Large intestine (tissue), 3 donors: ENCODE data around the gene KIF19. TPM values are rescaled to one million over a fixed set of nuclear protein-coding genes. Genes with fewer than 3 reads are reported as not detected.

Source experiments
- DNase-seq, 2 donors: peaks; one replicate each; pipeline versions ENCODE4 v3.0.0 to v3.0.0-alpha.2; 2013
- H3K27ac ChIP-seq: one replicate; pipeline ENCODE4 v1.5.1; 2013; ENCODE audit warnings: low read length
- H3K27me3 ChIP-seq: 2 replicates; pipeline ENCODE4 v1.6.1; 2013; ENCODE audit warnings: low read length; ENCODE audit not compliant: control insufficient read depth, insufficient read depth
- H3K36me3 ChIP-seq: 2 replicates; pipeline ENCODE4 v1.6.1; 2013; ENCODE audit warnings: low read length; ENCODE audit not compliant: control insufficient read depth, insufficient read depth
- H3K4me1 ChIP-seq: one replicate; pipeline ENCODE4 v1.6.1; 2013; ENCODE audit warnings: low read length; ENCODE audit not compliant: control insufficient read depth, insufficient read depth
- H3K4me3 ChIP-seq: one replicate; pipeline ENCODE4 v1.5.1; 2013; ENCODE audit warnings: low read length
- H3K9me3 ChIP-seq: one replicate; pipeline ENCODE4 v1.6.1; 2013; ENCODE audit warnings: mild to moderate bottlenecking, low read depth, low read length, moderate library complexity; ENCODE audit not compliant: control insufficient read depth
- WGBS: methylation state at CpG from one replicate; pipeline ENCODE4 v1.1.5; 2013; ENCODE audit warnings: low lambda C conversion rate; ENCODE audit not compliant: insufficient coverage; 5-methylcytosine and 5-hydroxymethylcytosine counted together
- polyA plus RNA-seq: library from polyadenylated mRNA; unstranded; fragments of 120-200 nt; gene quantifications from one replicate; pipeline ENCODE4 v1.2.1, GENCODE V29; 2013

KIF19 gene
- polyA plus RNA-seq, 1 donor = 5.7 TPM

GRCh38 chr17:74351552-74352210 lies 25.7 kb downstream of the KIF19 start:
- Histone ChIP-seq H3K27me3 (peaks cover 73% of the 10 kb centered on the region), H3K4me1 (no peaks in the 10 kb centered on the region), H3K9me3 (peaks cover 3% of the 10 kb centered on the region), H3K4me3 (no peak overlapping the region), H3K36me3 (no peaks in the 10 kb centered on the region), H3K27ac (no peak overlapping the region)
- no CpG with 5 or more reads among the region's 55 CpGs for WGBS
- DNase-seq = no peak

DNA sequence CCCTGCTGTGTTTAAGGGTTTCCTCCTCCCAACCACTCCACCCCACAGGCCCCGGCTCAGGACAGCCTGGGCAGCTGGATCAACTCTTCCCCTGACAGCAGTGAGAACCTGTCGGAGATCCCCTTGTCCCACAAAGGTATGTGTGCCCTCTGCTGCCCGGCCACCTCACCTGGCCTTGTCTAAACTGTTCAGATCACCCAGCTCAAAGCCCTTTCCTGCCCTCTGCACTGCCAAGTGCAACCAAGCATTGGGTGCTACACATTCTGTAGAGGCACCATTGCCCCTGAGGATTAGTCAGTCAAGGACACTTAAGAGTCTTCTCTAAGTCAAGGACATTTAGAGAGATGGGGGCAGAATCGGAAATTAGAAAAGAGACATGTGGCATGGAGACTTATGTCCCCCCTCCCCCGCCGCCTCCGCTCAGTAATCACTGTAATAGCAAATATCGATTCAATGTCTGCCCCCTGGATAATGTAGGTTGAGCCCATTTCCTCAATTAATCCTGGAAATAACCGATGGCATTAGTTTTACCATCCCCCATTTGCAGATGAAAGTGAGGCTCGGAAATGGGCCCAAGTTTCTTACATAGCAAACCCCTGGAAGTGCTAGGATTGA lies 27.5 kb downstream of the KIF19 start:
- Histone ChIP-seq H3K9me3 (peaks cover 3% of the 10 kb centered on the region), H3K27me3 (peaks cover 86% of the 10 kb centered on the region), H3K4me3 (no peak overlapping the region), H3K27ac (no peak overlapping the region), H3K36me3 (no peaks in the 10 kb centered on the region), H3K4me1 (no peaks in the 10 kb centered on the region)
- no peak for DNase-seq
- no CpG with 5 or more reads among the region's 10 CpGs for WGBS

DNA sequence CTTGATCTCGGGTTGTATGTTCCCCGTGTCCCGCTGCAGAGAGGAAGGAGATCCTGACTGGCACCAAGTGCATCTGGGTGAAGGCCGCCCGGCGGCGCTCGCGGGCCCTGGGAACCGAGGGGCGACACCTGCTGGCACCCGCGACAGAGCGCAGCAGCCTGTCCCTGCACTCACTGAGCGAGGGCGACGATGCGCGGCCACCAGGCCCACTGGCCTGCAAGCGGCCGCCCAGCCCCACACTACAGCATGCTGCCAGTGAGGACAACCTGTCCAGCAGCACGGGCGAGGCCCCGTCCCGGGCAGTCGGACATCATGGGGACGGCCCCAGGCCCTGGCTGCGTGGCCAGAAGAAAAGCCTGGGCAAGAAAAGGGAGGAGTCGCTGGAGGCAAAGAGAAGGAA lies 28.1 kb downstream of the KIF19 start:
- no peak overlapping the region for H3K4me3 ChIP-seq
- no peaks in the 10 kb centered on the region for H3K4me1 ChIP-seq
- DNase-seq = no peak
- H3K9me3 ChIP-seq = peaks cover 3% of the 10 kb centered on the region
- peaks cover 86% of the 10 kb centered on the region for H3K27me3 ChIP-seq
- no peaks in the 10 kb centered on the region for H3K36me3 ChIP-seq
- WGBS = no CpG with 5 or more reads among the region's 29 CpGs
- H3K27ac ChIP-seq = no peak overlapping the region

DNA sequence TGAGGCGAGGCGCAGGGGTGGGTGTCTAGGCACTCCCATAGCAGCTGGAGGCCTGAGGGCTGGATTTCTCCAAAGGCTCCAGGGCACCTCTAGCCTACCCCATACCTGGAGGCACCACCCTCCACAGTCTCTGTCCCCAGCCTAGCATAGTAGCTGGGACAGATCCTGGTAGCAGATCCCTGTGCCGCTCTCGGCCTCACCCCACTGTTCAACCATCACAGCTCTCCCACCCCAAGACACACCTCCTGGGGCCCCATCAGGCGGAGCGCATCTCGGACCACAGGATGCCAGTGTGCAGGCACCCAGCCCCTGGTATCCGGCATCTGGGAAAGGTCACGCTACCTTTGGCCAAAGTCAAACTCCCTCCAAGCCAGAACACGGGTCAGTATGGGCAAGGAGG lies 28.5 kb downstream of the KIF19 start:
- Histone ChIP-seq H3K27ac (no peak overlapping the region), H3K4me3 (no peak overlapping the region), H3K27me3 (peaks cover 83% of the 10 kb centered on the region), H3K36me3 (no peaks in the 10 kb centered on the region), H3K4me1 (no peaks in the 10 kb centered on the region), H3K9me3 (peaks cover 3% of the 10 kb centered on the region)
- DNase-seq = no peak
- no CpG with 5 or more reads among the region's 10 CpGs for WGBS

- H3K27me3 ChIP-seq = peaks cover 83% of the 10 kb centered on the region
- H3K36me3 ChIP-seq = no peaks in the 10 kb centered on the region
- WGBS = no CpG with 5 or more reads among the region's 8 CpGs
- H3K27ac ChIP-seq = no peak overlapping the region
- H3K4me1 ChIP-seq = no peaks in the 10 kb centered on the region
- H3K4me3 ChIP-seq = no peak overlapping the region
- no peak for DNase-seq
- peaks cover 3% of the 10 kb centered on the region for H3K9me3 ChIP-seq
Measured at GRCh38 chr17:74355065-74355464, 29.0 kb downstream of the KIF19 start.

- Histone ChIP-seq H3K9me3 (peaks cover 3% of the 10 kb centered on the region), H3K27me3 (peaks cover 83% of the 10 kb centered on the region), H3K36me3 (no peaks in the 10 kb centered on the region), H3K4me3 (no peak overlapping the region), H3K27ac (no peak overlapping the region), H3K4me1 (no peaks in the 10 kb centered on the region)
- DNase-seq = no peak
- no CpG with 5 or more reads among the region's 105 CpGs for WGBS
Measured at GRCh38 chr17:74356646-74357465, 30.8 kb downstream of the KIF19 start.

GRCh38 chr17:74357466-74357809 lies 31.4 kb downstream of the KIF19 start:
- Histone ChIP-seq H3K36me3 (no peaks in the 10 kb centered on the region), H3K27me3 (peaks cover 83% of the 10 kb centered on the region), H3K9me3 (peaks cover 3% of the 10 kb centered on the region), H3K4me3 (no peak overlapping the region), H3K4me1 (no peaks in the 10 kb centered on the region), H3K27ac (no peak overlapping the region)
- DNase-seq = no peak
- no CpG with 5 or more reads among the region's 32 CpGs for WGBS

DNA sequence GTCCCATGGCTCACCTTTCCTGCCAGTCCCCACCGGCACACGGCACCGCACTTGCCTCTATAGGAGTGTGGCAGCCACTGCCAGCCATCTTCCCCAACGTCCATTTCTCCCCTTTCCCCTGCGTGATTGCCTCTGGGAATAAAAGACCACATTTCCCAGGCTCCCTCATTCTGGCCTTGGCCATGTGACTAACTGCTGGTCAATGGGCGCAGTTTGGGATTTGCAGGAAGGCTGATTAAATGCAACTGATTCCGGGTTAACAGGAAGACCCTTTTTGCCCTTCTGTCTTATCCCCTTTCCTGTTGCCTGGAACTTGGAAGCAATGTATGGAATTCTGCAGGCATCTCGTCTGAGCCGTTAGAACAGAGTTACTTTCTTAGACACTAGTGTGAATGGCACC lies 32.7 kb downstream of the KIF19 start:
- no peak for DNase-seq
- H3K4me1 ChIP-seq = no peaks in the 10 kb centered on the region
- peaks cover 74% of the 10 kb centered on the region for H3K27me3 ChIP-seq
- H3K9me3 ChIP-seq = peaks cover 3% of the 10 kb centered on the region
- WGBS = no CpG with 5 or more reads among the region's 9 CpGs
- H3K36me3 ChIP-seq = no peaks in the 10 kb centered on the region
- no peak overlapping the region for H3K4me3 ChIP-seq
- no peak overlapping the region for H3K27ac ChIP-seq

DNA sequence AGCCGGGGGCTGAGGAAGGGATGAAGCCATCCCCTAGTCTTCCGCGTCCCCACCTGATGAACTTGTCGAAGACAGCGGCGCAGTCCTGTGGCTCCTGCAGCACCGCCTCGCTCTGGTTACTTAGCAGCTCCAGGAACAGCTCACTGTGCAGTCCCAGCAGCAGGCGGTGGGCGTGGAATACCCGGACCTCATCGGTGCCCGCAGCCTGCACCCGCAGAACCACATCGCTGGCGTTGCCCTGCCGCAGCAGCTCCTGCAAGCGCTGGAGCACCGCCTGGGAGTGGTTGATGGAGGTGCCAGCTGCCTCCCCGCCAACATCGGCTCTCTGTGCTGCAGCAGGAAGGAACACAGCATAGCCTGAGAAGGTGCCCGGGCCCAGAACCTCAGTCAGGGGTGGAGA lies 33.9 kb downstream of the KIF19 start:
- Histone ChIP-seq H3K4me1 (no peaks in the 10 kb centered on the region), H3K9me3 (no peaks in the 10 kb centered on the region), H3K36me3 (no peaks in the 10 kb centered on the region), H3K27me3 (peaks cover 61% of the 10 kb centered on the region), H3K27ac (no peak overlapping the region), H3K4me3 (no peak overlapping the region)
- no peak for DNase-seq
- no CpG with 5 or more reads among the region's 22 CpGs for WGBS

DNA sequence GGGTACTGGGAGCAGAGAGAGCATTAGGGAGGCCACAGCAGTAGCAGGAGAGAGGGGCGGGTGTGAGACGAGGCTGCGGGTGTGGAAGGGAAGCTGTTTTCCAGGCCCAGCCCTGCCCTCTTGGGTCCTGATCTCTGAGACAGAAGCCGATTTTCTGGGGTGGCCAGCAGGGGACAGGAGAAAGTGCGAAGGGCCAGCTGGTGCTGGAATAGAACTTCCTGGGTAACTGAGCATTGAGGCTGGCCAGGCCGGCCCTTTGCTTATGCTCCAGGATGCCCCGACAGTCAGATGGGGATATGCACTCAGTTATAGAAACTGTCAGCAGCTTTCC lies 34.8 kb downstream of the KIF19 start:
- DNase-seq = no peak
- H3K4me1 ChIP-seq = no peaks in the 10 kb centered on the region
- H3K4me3 ChIP-seq = no peak overlapping the region
- no peaks in the 10 kb centered on the region for H3K36me3 ChIP-seq
- no peak overlapping the region for H3K27ac ChIP-seq
- peaks cover 52% of the 10 kb centered on the region for H3K27me3 ChIP-seq
- WGBS = no CpG with 5 or more reads among the region's 7 CpGs
- H3K9me3 ChIP-seq = no peaks in the 10 kb centered on the region
